Activated B cell treated with CpG ODN at 0.5 μM for 24 hours (primary cell): Measurements from ENCODE around the gene ASTN2. TPM values are rescaled to one million over a fixed set of nuclear protein-coding genes. Genes with fewer than 3 reads are reported as not detected.

ENCODE experiments used
- ATAC-seq: fragments of 200-7000 bp; cut with Tn5 transposase; one replicate; pipeline ENCODE4 v1.10.0; 2021; ENCODE audit warnings: low read depth, mild to moderate bottlenecking, moderate library complexity
- CTCF ChIA-PET: fragments of 350-600 bp; sonication (Branson Sonifier 250); formaldehyde crosslinking; loops from one replicate; lab custom pipeline; 2021; ENCODE audit warnings: antibody characterized with exemption; lab: Charles Lee
- POLR2A ChIA-PET: fragments of 350-600 bp; sonication (Branson Sonifier 250); formaldehyde crosslinking; loops from one replicate; lab custom pipeline; 2021; ENCODE audit warnings: antibody characterized with exemption; lab: Charles Lee
- DNase-seq: peaks from one replicate; pipeline ENCODE4 v3.0.0; 2022
- H3K27ac Mint-ChIP-seq: one replicate; pipeline ENCODE4 v1.8.0; 2020; ENCODE audit warnings: mixed read lengths
- H3K27me3 Mint-ChIP-seq: one replicate; pipeline ENCODE4 v1.8.0; 2021; ENCODE audit warnings: mixed read lengths
- H3K36me3 Mint-ChIP-seq: one replicate; pipeline ENCODE4 v1.8.0; 2021; ENCODE audit warnings: low read depth, mixed read lengths
- H3K4me1 Mint-ChIP-seq: one replicate; pipeline ENCODE4 v1.8.0; 2021; ENCODE audit warnings: mixed read lengths
- H3K4me3 Mint-ChIP-seq: one replicate; pipeline ENCODE4 v1.8.0; 2020; ENCODE audit warnings: mild to moderate bottlenecking, mixed read lengths
- H3K9me3 Mint-ChIP-seq: one replicate; pipeline ENCODE4 v1.8.0; 2020; ENCODE audit warnings: mixed read lengths
- CTCF ChIP-seq: fragments of 200-600 bp; IDR thresholded peaks from one replicate; pipeline ENCODE4 v1.8.0; 2022; ENCODE audit warnings: antibody characterized with exemption, mild to moderate bottlenecking
- intact Hi-C: fragments of 100-400 bp; cut with micrococcal nuclease; formaldehyde crosslinking; loops from one replicate; pipeline ENCODE4 v1.15.1; 2024
- total RNA-seq: library from RNA; stranded (reverse); gene quantifications from 2 replicates; pipeline ENCODE4 v1.2.3, GENCODE V29; 2022

ASTN2 gene
- total RNA-seq, 1 donor from 2014 or later: 2.3 TPM

- DNase-seq: no peak
- Mint-ChIP-seq H3K4me1 (no peaks in the 10 kb centered on the region), H3K4me3 (no peak overlapping the region), H3K36me3 (peaks cover 2% of the 10 kb centered on the region), H3K27me3 (no peaks in the 10 kb centered on the region), H3K27ac (no peak overlapping the region), H3K9me3 (no peaks in the 10 kb centered on the region)
- ChIA-PET CTCF (no interaction called here), POLR2A (no interaction called here)
- TF ChIP-seq CTCF: no peak
- no peak for ATAC-seq
- intact Hi-C loops: no loop called here
Observed at GRCh38 chr9:116471944-116472506, 942.8 kb downstream of the ASTN2 start.

GRCh38 chr9:116471093-116471906 is 943.6 kb downstream of the ASTN2 start:
- H3K27ac Mint-ChIP-seq: no peak overlapping the region
- ChIA-PET CTCF (no interaction called here), POLR2A (no interaction called here)
- peaks cover 2% of the 10 kb centered on the region for H3K36me3 Mint-ChIP-seq
- no peaks in the 10 kb centered on the region for H3K9me3 Mint-ChIP-seq
- ATAC-seq (no peak), DNase-seq (no peak)
- H3K27me3 Mint-ChIP-seq: no peaks in the 10 kb centered on the region
- no peaks in the 10 kb centered on the region for H3K4me1 Mint-ChIP-seq
- intact Hi-C loops: no loop called here
- no peak for TF ChIP-seq CTCF
- no peak overlapping the region for H3K4me3 Mint-ChIP-seq

- POLR2A ChIA-PET: no interaction called here
- no peak for DNase-seq
- ATAC-seq: no peak
- intact Hi-C loops: no loop called here
- H3K27ac Mint-ChIP-seq: no peak overlapping the region
- H3K36me3 Mint-ChIP-seq: no peaks in the 10 kb centered on the region
- no peak overlapping the region for H3K4me3 Mint-ChIP-seq
- H3K9me3 Mint-ChIP-seq: no peaks in the 10 kb centered on the region
- no peaks in the 10 kb centered on the region for H3K27me3 Mint-ChIP-seq
- CTCF ChIA-PET: no interaction called here
- H3K4me1 Mint-ChIP-seq: no peaks in the 10 kb centered on the region
- no peak for TF ChIP-seq CTCF
Observed at GRCh38 chr9:116468793-116469527, 945.9 kb downstream of the ASTN2 start.

GRCh38 chr9:116468369-116468768 is 946.5 kb downstream of the ASTN2 start:
- Mint-ChIP-seq H3K36me3 (no peaks in the 10 kb centered on the region), H3K4me1 (no peaks in the 10 kb centered on the region), H3K27ac (no peak overlapping the region), H3K9me3 (no peaks in the 10 kb centered on the region), H3K4me3 (no peak overlapping the region), H3K27me3 (no peaks in the 10 kb centered on the region)
- TF ChIP-seq CTCF: no peak
- POLR2A ChIA-PET: no interaction called here
- CTCF ChIA-PET: no interaction called here
- DNase-seq: no peak
- intact Hi-C loops: no loop called here
- no peak for ATAC-seq

- CTCF ChIA-PET: no interaction called here
- H3K27me3 Mint-ChIP-seq: no peaks in the 10 kb centered on the region
- POLR2A ChIA-PET: no interaction called here
- no peak overlapping the region for H3K27ac Mint-ChIP-seq
- no peaks in the 10 kb centered on the region for H3K9me3 Mint-ChIP-seq
- DNase-seq (no peak), ATAC-seq (no peak)
- no peaks in the 10 kb centered on the region for H3K4me1 Mint-ChIP-seq
- no peaks in the 10 kb centered on the region for H3K36me3 Mint-ChIP-seq
- H3K4me3 Mint-ChIP-seq: no peak overlapping the region
- no peak for TF ChIP-seq CTCF
- intact Hi-C loops: no loop called here
Observed at GRCh38 chr9:116467740-116468351, 947.0 kb downstream of the ASTN2 start.
